Uterus (tissue), 4 donors: Measurements from ENCODE around the gene SNRPB. TPM values are rescaled to one million over a fixed set of nuclear protein-coding genes. Genes with fewer than 3 reads are reported as not detected.

Experiments used
- DNase-seq, 2 donors: peaks; one replicate each; pipeline ENCODE4 v3.0.0-alpha.2; 2019 to 2020
- H3K27ac ChIP-seq, 2 donors: fragments of 200-600 bp; sonication (generic); 1 replicate in 1 of 2; 2 replicates in 1 of 2; pipeline ENCODE4 v1.5.1; 2016 to 2018
- H3K27me3 ChIP-seq, 2 donors: fragments of 200-600 bp; sonication (generic); one replicate each; pipeline ENCODE4 v1.5.1; 2018 to 2019; ENCODE audit warnings: control low read depth in 1 of 2
- H3K36me3 ChIP-seq, 2 donors: fragments of 200-600 bp; sonication (generic); one replicate each; pipeline ENCODE4 v1.5.1; 2019; ENCODE audit warnings: control low read depth in 1 of 2
- H3K4me1 ChIP-seq, 2 donors: fragments of 200-600 bp; sonication (generic); one replicate each; pipeline ENCODE4 v1.5.1; 2018 to 2019; ENCODE audit warnings: control low read depth in 1 of 2
- H3K4me3 ChIP-seq, 2 donors: fragments of 200-600 bp; sonication (generic); 1 replicate in 1 of 2; 2 replicates in 1 of 2; pipeline ENCODE4 v1.5.1; 2018 to 2019; ENCODE audit warnings: mild to moderate bottlenecking in 1 of 2
- H3K9me3 ChIP-seq, 2 donors: fragments of 200-600 bp; sonication (generic); one replicate each; pipeline ENCODE4 v1.5.1; 2019; ENCODE audit warnings: control low read depth in 1 of 2
- CTCF ChIP-seq, 4 experiments: fragments of 200-600 bp in 2 of 4; fragments of 450-650 bp in 2 of 4; sonication (generic) in 2 of 4; IDR thresholded peaks; one replicate each; pipeline ENCODE4 v1.5.1; 2016 to 2019; ENCODE audit warnings: antibody characterized with exemption in 4 of 4, mild to moderate bottlenecking in 2 of 4, moderate library complexity in 1 of 4
- POLR2A ChIP-seq, 2 donors: fragments of 450-650 bp; IDR thresholded peaks; one replicate each; pipeline ENCODE4 v1.6.1; 2016; ENCODE audit warnings: antibody characterized with exemption in 2 of 2, mild to moderate bottlenecking in 1 of 2, moderate library complexity in 1 of 2
- intact Hi-C: fragments of 100-400 bp; cut with DNase I; formaldehyde crosslinking; loops from one replicate; pipeline ENCODE4 v1.15.1; 2023; ENCODE audit warnings: low total_unique reads
- total RNA-seq, 4 donors: library from RNA; depleted of rRNA in 3 of 4; stranded (reverse); fragments of >200 nt in 3 of 4; gene quantifications; one replicate each; pipeline versions ENCODE4 v1.1.0 to v1.2.4, GENCODE V29; 2014 to 2023
- donor health status: DM: yes; HTN: yes; CAD: no.

SNRPB gene
- total RNA-seq, 4 donors from 2014 or later: 108 to 268 (median 133) TPM

GRCh38 chr20:2480381-2480780 lies 9.8 kb upstream of the SNRPB start:
- no peaks in the 10 kb centered on the region for H3K4me1 ChIP-seq
- H3K27me3 ChIP-seq: no peaks in the 10 kb centered on the region
- DNase-seq: no peak
- TF ChIP-seq CTCF (IDR thresholded peaks at IDR 0.05) (no peak), POLR2A (IDR thresholded peaks at IDR 0.05) (no peak)
- H3K9me3 ChIP-seq: no peaks in the 10 kb centered on the region
- intact Hi-C loops: no loop called here
- no peaks in the 10 kb centered on the region for H3K36me3 ChIP-seq
- no peak overlapping the region for H3K27ac ChIP-seq
- no peak overlapping the region for H3K4me3 ChIP-seq

- Histone ChIP-seq H3K27me3 (no peaks in the 10 kb centered on the region), H3K27ac (no peak overlapping the region), H3K36me3 (no peaks in the 10 kb centered on the region), H3K9me3 (no peaks in the 10 kb centered on the region), H3K4me3 (no peak overlapping the region), H3K4me1 (no peaks in the 10 kb centered on the region)
- TF ChIP-seq POLR2A (IDR thresholded peaks at IDR 0.05): no peak
- no peak for TF ChIP-seq CTCF (IDR thresholded peaks at IDR 0.05)
- DNase-seq: no peak
- intact Hi-C loops: no loop called here
Measured at GRCh38 chr20:2476742-2477615, 6.4 kb upstream of the SNRPB start.

- Histone ChIP-seq H3K4me1 (no peaks in the 10 kb centered on the region), H3K27me3 (no peaks in the 10 kb centered on the region), H3K4me3 (no peak overlapping the region), H3K9me3 (no peaks in the 10 kb centered on the region), H3K36me3 (no peaks in the 10 kb centered on the region), H3K27ac (no peak overlapping the region)
- no peak for TF ChIP-seq POLR2A (IDR thresholded peaks at IDR 0.05)
- no peak for TF ChIP-seq CTCF (IDR thresholded peaks at IDR 0.05)
- no peak for DNase-seq
- intact Hi-C loops: no loop called here
Measured at GRCh38 chr20:2475850-2476741, 5.5 kb upstream of the SNRPB start.

- TF ChIP-seq POLR2A (IDR thresholded peaks at IDR 0.05): no peak
- Histone ChIP-seq H3K36me3 (no peaks in the 10 kb centered on the region), H3K4me1 (peaks cover 4 to 7% of the 10 kb centered on the region in 2 donors), H3K27ac (no peak overlapping the region), H3K9me3 (no peaks in the 10 kb centered on the region), H3K27me3 (no peaks in the 10 kb centered on the region), H3K4me3 (no peak overlapping the region)
- no peak for DNase-seq
- intact Hi-C loops: no loop called here
Measured at GRCh38 chr20:2473516-2473915, 2.9 kb upstream of the SNRPB start.

GRCh38 chr20:2469991-2470422 lies 582 bp downstream of the SNRPB start:
- peak in 1 of 2 donors; percentile 27 for DNase-seq
- no peaks in the 10 kb centered on the region for H3K9me3 ChIP-seq
- H3K4me1 ChIP-seq: peaks cover 6 to 11% of the 10 kb centered on the region in 2 donors
- TF ChIP-seq CTCF (IDR thresholded peaks at IDR 0.05): no peak
- TF ChIP-seq POLR2A (IDR thresholded peaks at IDR 0.05): no peak
- intact Hi-C loops: no loop called here
- peak overlapping the region; percentile 88 to 96 for H3K27ac ChIP-seq
- no peaks in the 10 kb centered on the region for H3K27me3 ChIP-seq
- peak overlapping the region; percentile 49 to 79 for H3K4me3 ChIP-seq
- no peaks in the 10 kb centered on the region for H3K36me3 ChIP-seq
